Activated T-cell treated with anti-CD3 and anti-CD28 coated beads, Interleukin-2, amount 50 U/mL, for 48 hours (primary cell): Measurements from ENCODE around the gene RPS28.
"Not testable (repeated sequence)": the region's sequence is repeated elsewhere in the genome, so short reads cannot be mapped to it uniquely, and the experiment has no call there.

Source experiments
- DNase-seq, 2 experiments: peaks; one replicate each; pipeline ENCODE4 v3.0.0-alpha.2; 2020

Gene RPS28

GRCh38 chr19:8320564-8321066 is 681 bp upstream of the RPS28 start:
- DNase-seq, result peak; percentile 44 to 46

GRCh38 chr19:8321986-8322637 is 816 bp downstream of the RPS28 start:
- DNase-seq, result no peak

- no peak for DNase-seq
These were observed 1.3 kb downstream of the RPS28 start for GRCh38 chr19:8322638-8322997.

- no peak for DNase-seq
These were observed 2.5 kb downstream of the RPS28 start for GRCh38 chr19:8323781-8324185.

GRCh38 chr19:8324186-8325050 is 3.1 kb downstream of the RPS28 start:
- DNase-seq, result peak; percentile 53 to 56

- no peak for DNase-seq
These were observed 4.2 kb downstream of the RPS28 start for GRCh38 chr19:8325454-8325853.

GRCh38 chr19:8329996-8330395 is 8.7 kb downstream of the RPS28 start:
- DNase-seq, result no peak

GRCh38 chr19:8331263-8331845 is 10.1 kb downstream of the RPS28 start:
- no peak for DNase-seq

- DNase-seq, result no peak
These were observed 11.9 kb downstream of the RPS28 start for GRCh38 chr19:8332976-8333766.

- DNase-seq, result peak in 1 of 2 experiments; percentile 27
These were observed 12.6 kb downstream of the RPS28 start for GRCh38 chr19:8333767-8334457.

- peak; percentile 52 to 73 for DNase-seq
These were observed 13.4 kb downstream of the RPS28 start for GRCh38 chr19:8334458-8335342.

- DNase-seq, result peak; percentile 58 to 69
These were observed 14.2 kb downstream of the RPS28 start for GRCh38 chr19:8335343-8336071.

GRCh38 chr19:8336072-8336569 is 14.8 kb downstream of the RPS28 start:
- DNase-seq, result no peak

- no peak for DNase-seq
These were observed 15.4 kb downstream of the RPS28 start for GRCh38 chr19:8336660-8337059.

- DNase-seq, result no peak
These were observed 16.4 kb downstream of the RPS28 start for GRCh38 chr19:8337728-8338127.

- DNase-seq, result no peak
These were observed 17.5 kb downstream of the RPS28 start for GRCh38 chr19:8338835-8339234.

GRCh38 chr19:8340341-8341096 is 19.2 kb downstream of the RPS28 start:
- DNase-seq, result no peak

- not testable (repeated sequence) for DNase-seq
These were observed 20.2 kb downstream of the RPS28 start for GRCh38 chr19:8341504-8341903.

- DNase-seq, result no peak
These were observed 21.0 kb downstream of the RPS28 start for GRCh38 chr19:8342316-8342683.
